ENCODE results near the gene COPB2.

GRCh38 chr3:139389552-139390368 lies at the start of gene COPB2:
- no peak for TF ChIP-seq CTCF (IDR thresholded peaks at IDR 0.05)
- TF ChIP-seq POLR2A (IDR thresholded peaks at IDR 0.05): peak; percentile 81
- peak; percentile 98 for TF ChIP-seq POLR2AphosphoS5 (IDR thresholded peaks at IDR 0.05)
